ENCODE data around the gene CHIC1. TPM values are rescaled to one million over a fixed set of nuclear protein-coding genes. Genes with fewer than 3 reads are reported as not detected.
"Not testable (repeated sequence)": the region's sequence is repeated elsewhere in the genome, so short reads cannot be mapped to it uniquely, and the experiment has no call there.

Gene CHIC1
- 10 to 100 TPM in 1 of 3 donors, 1 to 10 TPM in 2; 6.4 to 15.3 (median 7.9) TPM for total RNA-seq
- long read RNA-seq, donor 1, full-length matches to known transcripts, result 1 of 4 reads
- long read RNA-seq, donor 1, partial matches to known transcripts, result 0 of 4 reads
- long read RNA-seq, donor 1, other reads (novel, unspliced or antisense), result 3 of 4 reads
- long read RNA-seq, donor 2, result 0 reads

- ATAC-seq, result peak; percentile 81
- Histone ChIP-seq H3K9me3 (no peaks in the 10 kb centered on the region), H3K36me3 (ENCODE audit: low read depth) (no peaks in the 10 kb centered on the region), H3K4me1 (ENCODE audit: low read depth) (no peaks in the 10 kb centered on the region), H3K4me3 (peak within 1 kb of the TSS; percentile 14)
- peak; percentile 64 to 82 (median 72) for DNase-seq
- no peak for TF ChIP-seq CTCF (IDR thresholded peaks at IDR 0.05)
- intact Hi-C loops (cut with DNase I, micrococcal nuclease), result no loop called here
Observed at GRCh38 chrX:73562984-73563737, at the start of gene CHIC1. CHIC1 (plus strand) TSS chrX:73563197; CDS start chrX:73563285, 88 bp downstream.

- ATAC-seq; H3K4me3 ChIP-seq; intact Hi-C loops (cut with DNase I, micrococcal nuclease); H3K9me3 ChIP-seq; DNase-seq; H3K36me3 ChIP-seq (ENCODE audit: low read depth); H3K4me1 ChIP-seq (ENCODE audit: low read depth): not testable (repeated sequence)
Observed at GRCh38 chrX:73522823-73523222, 40.2 kb upstream of the CHIC1 start.

GRCh38 chrX:73524906-73525305, 38.1 kb upstream of the CHIC1 start:
- no peak for DNase-seq
- intact Hi-C loops (cut with DNase I, micrococcal nuclease), result no loop called here
- ATAC-seq, result no peak
- Histone ChIP-seq H3K4me1 (ENCODE audit: low read depth) (no peaks in the 10 kb centered on the region), H3K9me3 (no peaks in the 10 kb centered on the region), H3K36me3 (ENCODE audit: low read depth) (no peaks in the 10 kb centered on the region), H3K4me3 (no peak overlapping the region)
- no peak for TF ChIP-seq CTCF (IDR thresholded peaks at IDR 0.05)

- H3K4me1 ChIP-seq (ENCODE audit: low read depth), result no peaks in the 10 kb centered on the region
- H3K36me3 ChIP-seq (ENCODE audit: low read depth), result no peaks in the 10 kb centered on the region
- no peak for TF ChIP-seq CTCF (IDR thresholded peaks at IDR 0.05)
- DNase-seq (no peak), ATAC-seq (no peak)
- intact Hi-C loops (cut with DNase I, micrococcal nuclease), result no loop called here
- H3K4me3 ChIP-seq, result no peak overlapping the region
- no peaks in the 10 kb centered on the region for H3K9me3 ChIP-seq
Observed at GRCh38 chrX:73525928-73526690, 36.9 kb upstream of the CHIC1 start.

- H3K36me3 ChIP-seq (ENCODE audit: low read depth); H3K4me3 ChIP-seq; intact Hi-C loops (cut with DNase I, micrococcal nuclease); H3K4me1 ChIP-seq (ENCODE audit: low read depth); H3K9me3 ChIP-seq; DNase-seq; ATAC-seq: not testable (repeated sequence)
Observed at GRCh38 chrX:73531655-73532054, 31.3 kb upstream of the CHIC1 start.

- ATAC-seq (no peak), DNase-seq (no peak)
- Histone ChIP-seq H3K9me3 (no peaks in the 10 kb centered on the region), H3K36me3 (ENCODE audit: low read depth) (no peaks in the 10 kb centered on the region), H3K4me1 (ENCODE audit: low read depth) (no peaks in the 10 kb centered on the region), H3K4me3 (no peak overlapping the region)
- intact Hi-C loops (cut with DNase I, micrococcal nuclease), result no loop called here
- no peak for TF ChIP-seq CTCF (IDR thresholded peaks at IDR 0.05)
Observed at GRCh38 chrX:73556159-73556558, 6.8 kb upstream of the CHIC1 start.

Data from mucosa of descending colon (tissue), 3 donors.